HG03571 (cell line): ENCODE measurements around the gene ACTMAP.
"Not testable (repeated sequence)": the region's sequence is repeated elsewhere in the genome, so short reads cannot be mapped to it uniquely, and the experiment has no call there.

ENCODE experiments used
- ATAC-seq: cut with Tn5 transposase; IDR thresholded peaks from one replicate; pipeline ENCODE4 v1.9.1; 2021; ENCODE audit not compliant: unreplicated experiment

The ACTMAP gene

GRCh38 chr19:40776364-40776763, 26.1 kb upstream of the ACTMAP start:
- ATAC-seq: no peak

DNA sequence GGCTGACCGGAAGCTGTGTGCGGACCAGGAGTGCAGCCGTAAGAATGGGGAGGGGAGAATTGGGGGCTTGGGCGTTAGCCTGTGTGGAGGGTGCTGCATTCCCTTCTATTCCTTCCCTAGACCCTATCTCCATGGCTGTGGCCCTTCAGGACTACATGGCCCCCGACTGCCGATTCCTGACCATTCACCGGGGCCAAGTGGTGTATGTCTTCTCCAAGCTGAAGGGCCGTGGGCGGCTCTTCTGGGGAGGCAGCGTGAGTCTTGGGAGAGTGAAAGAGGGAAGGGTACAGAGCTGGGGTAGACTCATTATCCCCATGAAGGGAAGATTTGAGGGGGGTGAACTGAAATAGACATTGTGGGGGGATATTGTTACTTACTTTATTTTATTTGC, 25.4 kb upstream of the ACTMAP start:
- ATAC-seq: no peak

GRCh38 chr19:40774916-40775631, 24.8 kb upstream of the ACTMAP start, which contains the start of gene MIA:
Gene MIA (plus strand): TSS chr19:40775521. CDS start chr19:40775543, 22 bp downstream.
- ATAC-seq: no peak

DNA sequence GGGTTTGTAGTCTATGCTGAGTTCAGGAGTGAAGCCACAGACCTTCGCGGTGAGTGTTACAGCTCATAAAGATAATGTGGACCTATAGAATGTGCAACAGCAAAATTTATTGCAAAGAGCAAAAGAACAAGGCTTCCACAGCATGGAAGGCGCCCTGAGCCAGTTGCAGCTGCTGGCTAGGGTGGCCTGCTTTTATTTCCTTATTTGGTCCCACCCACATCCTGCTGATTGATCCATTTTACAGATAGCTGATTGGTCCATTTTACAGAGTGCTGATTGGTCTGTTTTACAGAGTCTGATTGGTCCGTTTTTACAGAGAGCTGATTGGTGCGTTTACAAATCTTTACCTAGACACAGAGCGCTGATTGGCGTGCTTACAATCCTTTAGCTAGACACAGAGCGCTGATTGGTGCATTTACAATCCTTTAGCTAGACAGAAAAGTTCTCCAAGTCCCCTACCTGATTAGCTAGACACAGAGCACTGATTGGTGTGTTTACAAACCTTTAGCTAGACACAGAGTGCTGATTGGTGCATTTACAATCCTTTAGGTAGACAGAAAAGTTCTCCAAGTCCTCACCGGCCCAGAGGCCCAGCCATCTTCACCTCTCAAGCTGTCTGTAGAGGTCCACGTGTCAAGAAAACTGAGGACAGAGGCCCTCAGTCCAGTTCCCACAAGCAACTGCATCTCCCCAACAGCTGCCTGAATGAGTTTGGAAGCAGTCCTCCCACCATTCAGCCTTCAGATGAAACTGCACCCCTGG, 21.0 kb upstream of the ACTMAP start:
- not testable (repeated sequence) for ATAC-seq

DNA sequence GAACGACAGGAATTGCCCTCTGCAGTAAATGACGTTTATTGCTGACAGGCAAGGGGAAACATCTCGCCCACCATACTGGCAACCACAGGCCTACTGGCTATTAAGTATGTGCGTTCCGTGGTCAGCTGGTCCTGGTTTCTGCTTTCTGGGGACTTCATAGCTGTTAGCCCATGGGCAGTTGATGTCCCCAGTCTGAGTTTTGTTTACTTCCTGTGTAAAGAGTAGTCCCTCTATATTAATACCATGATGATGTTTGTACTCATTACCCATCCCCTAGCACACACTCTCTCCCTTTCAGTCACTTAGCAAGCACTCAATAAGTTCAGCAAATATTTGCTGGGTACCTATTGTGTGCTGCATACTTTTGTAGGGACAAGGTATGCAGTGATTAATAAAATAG, 18.6 kb upstream of the ACTMAP start:
- ATAC-seq: no peak

GRCh38 chr19:40766385-40766784, 16.1 kb upstream of the ACTMAP start:
- not testable (repeated sequence) for ATAC-seq

GRCh38 chr19:40763963-40764362, 13.7 kb upstream of the ACTMAP start:
- ATAC-seq: no peak

DNA sequence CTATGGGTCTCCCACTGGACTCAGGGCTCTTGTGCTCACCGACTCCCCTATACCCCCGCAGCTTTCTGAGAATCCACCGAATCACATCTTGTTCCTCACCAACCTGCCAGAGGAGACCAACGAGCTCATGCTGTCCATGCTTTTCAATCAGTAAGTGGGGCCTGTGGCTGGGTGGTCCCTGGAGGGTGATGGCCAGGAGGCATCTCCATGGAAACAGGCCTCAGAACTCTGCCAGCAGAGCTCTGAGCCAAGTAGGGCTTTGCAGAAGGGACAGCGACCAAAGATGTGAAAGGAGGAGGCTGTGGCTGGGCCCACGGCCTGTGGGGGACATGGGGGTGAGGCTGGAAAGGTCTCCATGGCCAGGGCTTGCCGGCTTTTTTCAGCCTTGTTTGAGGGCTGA, 13.2 kb upstream of the ACTMAP start:
- ATAC-seq: no peak

GRCh38 chr19:40762754-40763470, 12.6 kb upstream of the ACTMAP start:
- ATAC-seq: no peak

GRCh38 chr19:40759352-40759751, 9.1 kb upstream of the ACTMAP start:
- no peak for ATAC-seq

DNA sequence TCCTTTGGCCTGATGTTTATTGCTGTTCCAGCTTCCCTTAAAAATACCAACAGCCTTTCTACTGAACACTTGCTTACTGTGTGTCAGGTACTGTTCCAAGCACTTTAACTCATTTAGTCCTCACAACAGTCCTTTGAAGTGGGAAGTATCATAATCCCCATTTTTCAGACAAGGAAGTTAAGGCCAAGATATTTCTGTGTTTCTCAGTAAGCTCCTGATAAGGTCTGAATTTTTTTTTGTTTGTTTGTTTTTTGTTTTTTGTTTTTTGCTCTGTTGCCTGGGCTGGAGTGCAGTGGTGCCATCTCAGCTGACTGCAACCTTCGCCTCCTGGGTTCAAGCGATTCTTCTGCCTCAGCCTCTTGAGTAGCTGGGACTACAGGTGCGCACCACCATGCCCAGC, 8.2 kb upstream of the ACTMAP start:
- ATAC-seq: no peak

DNA sequence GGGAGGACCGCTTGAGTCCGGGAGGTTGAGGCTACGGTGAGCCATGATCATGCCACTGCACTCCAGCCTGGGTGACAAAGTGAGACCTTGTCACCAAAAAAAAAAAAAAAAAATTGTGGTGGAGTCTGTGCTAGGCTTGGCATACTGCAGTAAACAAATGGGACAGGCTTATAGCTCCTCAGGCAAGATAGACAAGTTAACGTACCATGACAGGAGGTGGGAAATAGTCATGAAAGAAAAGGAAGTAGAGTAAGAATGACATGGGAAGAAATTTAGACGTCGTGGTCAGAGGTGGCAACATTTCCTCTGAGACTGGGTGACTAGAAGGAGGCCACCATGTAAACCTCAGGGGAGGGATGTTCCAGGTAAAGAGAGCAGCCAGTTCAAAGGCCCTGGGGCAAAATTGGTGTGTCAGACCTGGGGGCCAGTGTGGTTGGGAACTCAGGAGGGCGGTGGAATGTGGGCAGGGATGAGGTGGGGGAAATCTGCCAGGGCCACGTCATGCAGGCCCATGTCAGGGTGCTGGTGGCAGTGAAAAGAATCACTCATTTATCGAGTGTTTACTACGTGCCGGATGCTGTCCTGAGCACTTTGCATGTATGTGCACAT, 6.3 kb upstream of the ACTMAP start:
- no peak for ATAC-seq

- no peak for ATAC-seq
Observed at GRCh38 chr19:40755791-40756190, 5.5 kb upstream of the ACTMAP start.

- no peak for ATAC-seq
Observed at GRCh38 chr19:40755248-40755624, 5.0 kb upstream of the ACTMAP start.

- ATAC-seq: no peak
Observed at GRCh38 chr19:40754611-40755247, 4.5 kb upstream of the ACTMAP start.

DNA sequence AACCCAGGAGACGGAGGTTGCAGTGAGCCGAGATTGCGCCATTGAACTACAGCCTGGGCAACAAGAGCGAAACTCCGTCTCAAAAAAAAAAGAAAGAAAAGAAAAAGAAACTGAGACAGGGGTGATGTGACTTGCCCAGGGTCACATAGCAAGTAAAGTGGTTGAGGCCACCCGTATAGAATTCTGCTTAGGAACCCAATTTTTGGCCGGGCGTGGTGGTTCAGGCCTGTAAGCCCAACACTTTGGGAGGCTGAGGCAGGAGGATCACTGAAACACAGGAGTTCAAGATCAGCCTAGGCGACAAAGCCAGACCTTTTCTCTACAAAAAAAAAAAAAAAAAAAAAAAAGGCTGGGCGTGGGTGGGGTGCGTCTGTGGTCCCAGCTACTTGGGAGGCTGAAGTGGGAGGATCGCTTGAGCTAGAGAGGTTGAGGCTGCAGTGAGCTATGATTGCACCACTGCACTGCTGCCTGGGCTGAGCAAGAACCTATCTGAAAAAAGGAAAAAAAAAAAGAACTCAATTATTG, 2.0 kb upstream of the ACTMAP start:
- no peak for ATAC-seq

DNA sequence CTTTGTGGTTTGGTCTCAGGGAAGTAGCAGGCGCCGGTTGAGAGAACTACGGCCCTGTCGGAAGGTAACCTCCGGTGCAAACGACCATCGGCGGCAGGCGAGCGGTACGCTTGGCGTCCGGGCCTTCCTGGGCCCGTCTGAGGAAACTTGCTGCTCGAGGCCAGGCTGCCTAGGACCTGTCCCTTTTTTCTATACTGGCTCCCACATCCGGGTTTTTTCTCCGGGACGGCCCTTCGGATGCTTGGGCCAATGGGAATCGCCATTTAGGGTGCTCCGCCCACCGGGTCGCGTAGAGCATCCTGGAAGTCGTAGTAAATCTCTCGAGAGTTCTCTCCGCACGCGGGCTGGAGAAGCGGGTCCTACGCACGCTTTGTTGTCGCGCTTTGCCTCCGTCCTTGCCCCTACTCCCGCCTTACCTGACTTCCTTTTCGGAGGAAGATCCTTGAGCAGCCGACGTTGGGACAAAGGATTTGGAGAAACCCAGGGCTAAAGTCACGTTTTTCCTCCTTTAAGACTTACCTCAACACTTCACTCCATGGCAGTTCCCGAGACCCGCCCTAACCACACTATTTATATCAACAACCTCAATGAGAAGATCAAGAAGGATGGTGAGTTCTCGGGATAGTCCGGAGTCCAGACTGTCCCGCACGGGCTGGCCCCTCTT, 729 bp upstream of the ACTMAP start, which contains the start of gene SNRPA:
SNRPA (plus strand) TSS at position 330 of the 664 bp plus-strand sequence; CDS start at position 536, 206 bp downstream.
- peak; percentile 51 for ATAC-seq

DNA sequence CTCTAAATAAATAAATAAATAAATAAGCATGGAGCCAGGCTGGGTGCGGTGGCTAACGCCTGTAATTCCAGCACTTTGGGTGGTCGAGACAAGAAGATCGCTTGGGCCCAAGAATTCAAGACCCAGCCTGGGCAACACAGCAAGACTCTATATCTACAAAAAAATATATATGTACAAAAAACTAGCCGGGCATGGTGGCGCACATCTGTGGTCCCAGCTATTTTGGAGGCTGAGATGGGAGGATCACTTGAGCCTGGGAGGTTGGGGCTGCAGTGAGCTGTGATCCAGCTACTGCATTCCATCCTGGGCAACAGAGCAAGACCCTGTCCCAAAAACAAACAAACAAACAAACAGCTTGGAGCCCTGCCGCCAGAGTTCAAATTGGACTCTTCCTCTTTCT, 2.7 kb downstream of the ACTMAP start:
- ATAC-seq: no peak

DNA sequence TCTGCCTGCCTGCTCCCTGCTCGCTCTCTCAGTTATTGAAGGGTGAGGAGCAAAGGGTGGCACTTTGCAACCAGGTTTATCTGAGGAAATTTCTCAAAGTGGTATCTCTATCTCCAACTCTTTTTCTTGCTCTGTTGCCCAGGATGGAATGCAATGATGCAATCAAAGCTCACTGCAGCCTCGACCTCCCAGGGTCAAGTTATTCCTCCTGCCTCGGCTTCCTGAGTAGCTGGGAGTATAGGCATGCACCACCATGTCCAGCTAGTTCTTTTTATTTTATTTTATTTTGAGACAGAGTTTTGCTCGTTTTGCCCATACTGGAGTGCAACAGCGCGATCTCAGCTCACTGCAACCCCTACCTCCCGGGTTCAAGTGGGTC, 4.9 kb downstream of the ACTMAP start:
- ATAC-seq: no peak
